HG02885 (cell line): Measurements from ENCODE around the gene REM2.
"Not testable (repeated sequence)": the region's sequence is repeated elsewhere in the genome, so short reads cannot be mapped to it uniquely, and the experiment has no call there.

ENCODE experiments used
- ATAC-seq: cut with Tn5 transposase; IDR thresholded peaks from one replicate; pipeline ENCODE4 v1.9.1; 2021; ENCODE audit warnings: mild to moderate bottlenecking; ENCODE audit not compliant: unreplicated experiment, poor library complexity

The REM2 gene

GRCh38 chr14:22847661-22848341 is 35.2 kb upstream of the REM2 start:
- ATAC-seq = no peak

GRCh38 chr14:22848351-22849164 is 34.5 kb upstream of the REM2 start:
- ATAC-seq = no peak

- no peak for ATAC-seq
These were observed 33.7 kb upstream of the REM2 start for GRCh38 chr14:22849212-22849819.

GRCh38 chr14:22850944-22851764 is 31.9 kb upstream of the REM2 start:
- no peak for ATAC-seq

GRCh38 chr14:22852178-22852577 is 30.8 kb upstream of the REM2 start:
- ATAC-seq = not testable (repeated sequence)

GRCh38 chr14:22852599-22852939 is 30.5 kb upstream of the REM2 start:
- no peak for ATAC-seq

- peak; percentile 86 for ATAC-seq
These were observed 29.9 kb upstream of the REM2 start for GRCh38 chr14:22852940-22853767.

GRCh38 chr14:22854296-22854695 is 28.7 kb upstream of the REM2 start:
- ATAC-seq = not testable (repeated sequence)

GRCh38 chr14:22854963-22855724 is 27.9 kb upstream of the REM2 start:
- no peak for ATAC-seq

GRCh38 chr14:22856428-22856827 is 26.6 kb upstream of the REM2 start:
- ATAC-seq = no peak

GRCh38 chr14:22860377-22860776 is 22.6 kb upstream of the REM2 start:
- ATAC-seq = not testable (repeated sequence)

GRCh38 chr14:22861651-22862050 is 21.4 kb upstream of the REM2 start:
- no peak for ATAC-seq

- ATAC-seq = no peak
These were observed 18.0 kb upstream of the REM2 start for GRCh38 chr14:22864979-22865378.

GRCh38 chr14:22865424-22866405 is 17.3 kb upstream of the REM2 start:
- no peak for ATAC-seq

GRCh38 chr14:22866874-22867273 is 16.1 kb upstream of the REM2 start:
- ATAC-seq = no peak

- peak; percentile 40 for ATAC-seq
These were observed 12.2 kb upstream of the REM2 start for GRCh38 chr14:22870811-22871223.

- peak; percentile 80 for ATAC-seq
These were observed 11.6 kb upstream of the REM2 start, which contains the start of gene LRP10 for GRCh38 chr14:22871224-22872032. Gene LRP10, plus strand, starts transcription at chr14:22871740. Its CDS starts 564 bp downstream, at chr14:22872304.
